CD4-positive, alpha-beta T cell treated with Interleukin-12 subunit alpha and Interleukin-12 subunit beta, for 1 hour (primary cell): ENCODE measurements around the gene CEP131.

Experiments
- DNase-seq: peaks from one replicate; pipeline ENCODE4 v3.0.0-alpha.2; 2020

Gene CEP131

GRCh38 chr17:81221371-81221841 lies 1.4 kb downstream of the CEP131 start:
- DNase-seq, result no peak

DNA sequence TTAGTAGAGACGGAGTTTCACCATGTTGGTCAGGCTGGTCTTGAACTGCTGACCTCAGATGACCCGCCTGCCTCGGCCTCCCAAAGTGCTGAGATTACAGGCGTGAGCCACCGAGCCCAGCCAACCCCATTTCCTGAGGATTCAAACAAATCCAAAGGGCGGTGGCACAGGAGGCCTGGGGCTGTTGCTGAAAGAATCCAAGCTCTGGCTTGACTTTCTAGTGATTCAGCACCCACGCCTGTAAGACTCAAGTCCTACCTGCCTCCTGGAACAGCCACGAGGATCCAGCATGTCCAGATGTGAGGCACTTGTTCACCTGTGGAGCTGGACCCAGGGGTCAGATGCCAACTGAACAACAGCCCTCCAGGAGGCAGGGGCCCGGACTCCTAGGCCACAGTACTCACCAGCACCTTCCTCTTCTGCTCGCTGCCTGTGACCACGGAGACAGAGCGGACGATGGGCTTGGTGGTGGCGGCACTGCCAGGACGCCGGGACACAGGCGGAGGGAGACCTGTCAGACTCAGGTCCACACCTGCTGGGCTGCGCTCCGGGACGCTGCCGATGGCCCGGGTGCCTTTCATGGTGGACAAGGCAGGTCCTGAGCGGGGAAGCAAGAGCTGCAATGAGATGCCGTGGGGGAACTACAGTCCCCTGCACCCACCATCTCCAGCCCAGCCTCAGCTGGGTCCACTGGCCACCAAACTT lies 3.1 kb downstream of the CEP131 start:
- no peak for DNase-seq

GRCh38 chr17:81218991-81219390 lies 3.8 kb downstream of the CEP131 start:
- DNase-seq, result no peak

DNA sequence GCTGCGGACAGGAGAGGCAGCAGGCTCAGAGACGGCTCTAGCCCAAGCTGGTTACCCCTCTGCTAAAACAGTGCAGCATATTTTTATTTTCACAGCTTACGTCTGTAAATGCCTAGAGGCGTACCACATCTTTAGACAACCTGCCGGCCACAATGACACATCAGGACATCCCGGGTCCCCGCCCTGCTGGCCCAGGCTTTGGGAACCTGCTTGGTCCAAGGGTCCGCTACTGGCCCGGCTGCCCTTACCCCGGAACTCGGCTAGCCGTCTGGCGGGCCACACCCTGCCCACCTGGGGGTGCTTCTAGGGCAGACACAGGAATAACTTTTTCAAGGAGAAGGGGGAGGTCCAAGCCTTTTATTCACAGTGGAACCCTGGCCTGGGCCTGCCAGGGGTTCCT lies 4.3 kb downstream of the CEP131 start:
- DNase-seq, result no peak

DNA sequence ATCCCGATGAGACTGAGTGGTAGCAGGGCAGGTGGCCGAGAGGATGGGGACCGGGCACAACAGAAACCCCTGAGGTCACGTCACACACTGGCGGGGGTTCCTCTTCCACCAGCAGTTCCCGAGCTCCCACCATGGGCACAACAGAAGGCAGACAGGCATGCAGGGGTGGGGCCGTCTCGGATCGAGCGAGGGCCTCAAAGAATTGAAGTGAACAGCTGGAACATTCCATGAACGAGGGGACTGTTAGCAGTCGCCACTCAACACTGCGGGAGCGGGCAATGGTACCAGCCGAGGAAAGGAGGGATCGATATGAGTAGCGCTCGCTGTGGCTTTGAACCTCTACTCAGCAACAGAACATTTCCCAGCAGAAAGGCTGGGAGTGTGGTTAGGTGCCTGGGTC lies 5.3 kb downstream of the CEP131 start:
- no peak for DNase-seq

DNA sequence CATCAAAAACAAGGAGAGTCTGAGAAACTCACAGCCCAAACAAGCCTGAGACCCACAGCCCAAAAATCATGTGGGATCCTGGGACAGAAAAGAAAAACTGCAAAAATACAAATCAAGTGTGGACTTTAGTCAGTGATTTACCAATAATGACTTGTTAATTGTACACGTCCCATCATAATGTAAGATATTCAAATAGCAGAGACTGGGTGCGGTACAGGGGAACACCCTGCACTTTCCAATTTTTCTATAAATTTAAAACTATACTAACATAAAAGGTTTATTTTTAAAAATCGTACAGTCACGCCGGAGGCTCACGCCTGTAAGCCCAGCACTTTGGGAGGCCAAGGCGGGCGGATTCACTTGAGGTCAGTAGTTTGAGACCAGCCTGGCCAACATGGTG lies 8.8 kb downstream of the CEP131 start:
- DNase-seq, result no peak

DNA sequence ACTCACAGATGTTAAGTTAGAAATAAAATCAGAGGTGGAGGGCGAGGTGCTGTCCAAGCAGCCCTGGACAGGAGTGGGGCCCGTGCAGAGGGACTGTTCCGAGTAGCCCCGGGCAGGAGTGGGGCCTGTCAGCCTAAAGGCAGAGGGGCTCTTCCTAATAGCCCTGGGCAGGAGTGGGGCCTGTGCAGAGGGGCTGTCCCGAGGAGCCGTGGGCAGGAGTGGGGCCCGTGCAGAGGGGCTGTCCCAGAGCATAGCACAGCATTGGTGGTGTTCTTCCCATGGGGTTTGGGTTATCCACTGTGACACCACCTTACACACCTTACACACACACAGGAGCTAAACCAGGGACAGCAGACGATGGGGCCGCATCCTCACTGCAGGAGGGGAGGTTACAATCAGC lies 10.4 kb downstream of the CEP131 start:
- no peak for DNase-seq

DNA sequence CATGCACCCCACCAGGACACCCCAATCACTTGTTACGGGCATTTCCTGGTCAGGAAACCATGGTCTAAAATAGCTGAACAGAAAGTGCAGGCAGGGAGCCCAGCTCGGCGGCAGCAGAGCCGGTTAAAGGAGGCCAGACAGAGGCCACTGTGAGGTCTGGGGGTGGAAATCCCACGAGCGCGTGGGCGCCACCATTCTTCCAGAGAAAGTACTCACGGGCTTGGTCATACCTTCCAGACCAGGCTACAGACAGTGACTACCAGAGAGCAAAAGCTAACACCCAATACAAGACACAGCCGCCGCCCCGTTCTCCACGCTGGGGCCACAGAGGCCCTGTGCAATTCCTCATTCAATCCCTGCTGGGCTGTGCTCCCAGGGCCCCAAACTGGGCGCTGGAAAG lies 11.9 kb downstream of the CEP131 start:
- DNase-seq, result no peak

GRCh38 chr17:81210466-81210865 lies 12.3 kb downstream of the CEP131 start:
- DNase-seq, result no peak

DNA sequence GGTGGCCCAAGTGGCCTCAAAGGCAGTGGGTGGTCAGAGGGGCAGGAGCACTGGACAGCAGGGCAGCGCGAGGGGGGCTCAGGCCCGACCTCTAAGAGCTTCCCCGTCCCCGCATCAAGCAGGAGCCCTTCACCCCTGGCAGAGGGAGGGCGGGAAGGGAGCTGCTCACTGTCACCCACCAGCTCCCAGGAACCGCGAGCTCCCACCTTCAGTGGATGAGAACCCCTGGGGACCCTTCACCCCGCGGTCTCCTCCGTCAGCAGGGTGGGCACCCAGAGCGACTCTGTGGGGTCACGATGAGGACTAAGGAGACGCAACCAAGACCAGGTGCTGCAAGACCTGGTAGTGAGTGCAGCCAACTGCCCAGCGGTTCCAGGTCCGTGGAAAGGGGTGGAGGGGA lies 13.6 kb downstream of the CEP131 start:
- no peak for DNase-seq

- DNase-seq, result no peak
Observed at GRCh38 chr17:81208651-81209050, 14.1 kb downstream of the CEP131 start.

DNA sequence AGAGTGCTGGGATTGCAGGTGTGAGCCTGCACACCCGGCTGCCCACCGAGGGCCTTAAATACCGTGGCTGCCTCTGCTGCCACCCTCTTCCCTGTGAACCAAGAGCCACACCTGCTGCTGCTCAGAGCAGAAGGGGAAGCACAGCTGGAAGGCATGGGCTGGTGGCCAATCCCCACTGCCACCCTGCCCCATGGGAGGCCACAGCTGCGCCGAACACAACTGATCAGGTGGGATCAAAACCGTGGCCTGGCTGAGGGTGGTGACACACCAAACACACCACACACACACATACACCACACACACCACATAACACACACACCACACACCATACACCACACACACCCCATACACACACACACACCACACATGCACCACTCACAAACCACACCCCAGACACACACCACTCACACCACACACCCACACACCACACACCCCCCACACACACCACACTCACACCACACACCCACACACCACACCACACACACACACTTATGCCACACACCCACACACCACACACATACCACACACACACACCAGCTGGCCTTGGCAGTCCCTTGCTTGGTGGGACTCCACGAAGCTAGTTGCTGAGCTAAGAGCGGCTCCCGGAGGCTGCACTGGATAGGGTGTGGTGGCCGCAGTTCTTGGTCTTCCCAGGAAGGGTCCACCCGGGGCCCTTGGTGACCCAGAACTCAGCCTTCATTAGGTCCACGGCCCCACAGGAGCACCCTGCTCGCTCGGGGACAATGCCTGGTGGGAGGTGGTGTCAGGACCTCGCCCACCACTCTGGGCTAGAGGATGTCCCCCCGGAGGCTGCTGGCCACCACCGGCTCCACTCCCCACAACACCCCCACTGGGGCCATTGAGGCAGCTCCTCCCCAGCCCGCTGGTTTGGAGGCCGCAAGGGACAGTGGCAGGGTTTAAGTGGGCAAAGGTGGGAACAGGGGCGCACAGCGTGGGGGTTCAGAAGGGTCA lies 14.9 kb downstream of the CEP131 start:
- no peak for DNase-seq

DNA sequence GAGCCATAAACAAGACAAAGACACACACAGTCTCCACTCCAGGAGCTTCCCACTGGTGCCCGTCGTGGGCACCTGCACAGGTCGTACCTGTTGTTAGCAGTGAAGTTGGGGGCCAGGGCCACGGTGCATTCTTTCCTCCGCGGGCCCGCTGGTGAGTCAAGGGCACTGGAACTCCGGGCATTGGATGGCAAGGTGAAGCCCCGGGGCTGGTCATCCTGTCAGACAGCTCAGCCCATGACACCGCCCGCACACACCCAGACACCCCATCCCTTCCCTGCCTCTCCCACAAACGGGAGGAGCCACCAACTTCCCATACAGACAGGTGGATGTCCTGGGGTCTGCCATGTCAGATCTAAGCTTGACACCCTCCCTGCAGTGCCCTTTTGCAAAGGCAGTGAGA lies 16.1 kb downstream of the CEP131 start:
- no peak for DNase-seq

GRCh38 chr17:81206166-81206565 lies 16.6 kb downstream of the CEP131 start:
- no peak for DNase-seq

GRCh38 chr17:81204578-81204977 lies 18.2 kb downstream of the CEP131 start:
- DNase-seq, result no peak

DNA sequence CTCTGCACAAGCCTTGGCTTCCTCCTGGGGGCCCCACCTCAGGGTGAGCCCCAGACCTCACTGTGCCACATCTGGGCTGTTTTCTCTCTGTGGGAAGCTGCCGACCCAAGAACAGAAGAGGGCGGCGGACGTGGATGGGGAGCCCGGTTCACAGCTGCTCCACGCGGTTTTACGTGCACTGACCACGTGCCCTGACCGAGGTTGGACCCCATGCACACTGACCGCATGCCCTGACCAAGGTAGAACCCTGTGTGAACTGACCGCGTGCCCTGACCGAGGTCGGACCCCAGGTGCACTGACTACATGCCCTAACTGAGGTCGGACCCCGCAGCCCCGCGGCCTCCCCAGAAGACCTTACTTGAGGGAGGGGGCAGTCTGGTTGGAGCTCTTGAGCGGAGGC lies 19.6 kb downstream of the CEP131 start:
- no peak for DNase-seq

- no peak for DNase-seq
Observed at GRCh38 chr17:81202318-81202717, 20.4 kb downstream of the CEP131 start.

GRCh38 chr17:81200695-81201580 lies 21.8 kb downstream of the CEP131 start:
- peak; percentile 24 for DNase-seq

- no peak for DNase-seq
Observed at GRCh38 chr17:81200201-81200600, 22.6 kb downstream of the CEP131 start.

- DNase-seq, result no peak
Observed at GRCh38 chr17:81199482-81199830, 23.3 kb downstream of the CEP131 start.

DNA sequence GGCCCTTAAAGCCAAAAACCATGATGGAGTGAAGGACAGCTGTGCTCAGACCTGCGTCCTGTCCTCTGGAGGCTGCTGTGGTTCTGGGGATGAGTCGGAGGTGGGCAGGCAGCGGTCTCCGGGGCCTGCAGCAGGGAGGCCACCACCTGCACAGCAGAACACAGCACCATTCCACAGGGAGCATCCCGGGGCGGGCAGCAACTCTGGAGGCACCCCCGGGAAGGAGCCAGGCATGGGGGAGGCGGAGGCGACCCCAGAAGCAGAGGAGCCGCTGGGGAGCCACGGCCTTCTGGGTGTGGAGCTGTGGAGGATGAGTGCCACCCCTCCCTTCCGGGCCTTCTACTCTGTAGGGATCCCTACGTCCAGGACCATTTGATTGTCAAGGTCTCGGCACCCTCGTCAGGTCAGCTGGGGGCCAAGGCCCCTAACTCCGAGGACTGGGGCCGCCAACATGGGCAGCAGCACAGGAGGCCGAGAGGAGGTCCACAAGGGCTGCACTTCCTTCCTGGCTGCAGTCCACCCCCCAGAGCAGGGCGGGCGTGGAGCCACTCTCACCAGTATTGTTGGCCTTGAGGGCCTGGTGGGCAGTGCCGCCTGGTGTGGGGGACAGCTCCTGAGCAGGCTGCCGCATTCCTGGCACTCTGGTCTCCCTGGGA lies 23.8 kb downstream of the CEP131 start:
- no peak for DNase-seq

GRCh38 chr17:81197831-81198490 lies 24.8 kb downstream of the CEP131 start:
- no peak for DNase-seq
